Stimulated activated naive CD8-positive, alpha-beta T cell treated with anti-CD3 and anti-CD28 coated beads, Interleukin-15, amount 100 ng/mL, for 72 hours (primary cell): ENCODE results near the gene EVC2.
A peak's percentile ranks its signal among the peaks of the same experiment; 100 is the strongest.

Experiments
- ATAC-seq: fragments of 150-1000 bp; cut with Tn5 transposase; 2 replicates; pipeline ENCODE4 v1.10.0; 2021; ENCODE audit warnings: mild to moderate bottlenecking, moderate library complexity
- DNase-seq, 2 donors: peaks; one replicate each; pipeline ENCODE4 v3.0.0; 2021 to 2022
- H3K27ac Mint-ChIP-seq, 2 donors: one replicate each; pipeline ENCODE4 v1.8.0; 2022; ENCODE audit warnings: mild to moderate bottlenecking in 2 of 2, mixed read lengths in 2 of 2, moderate library complexity in 2 of 2
- H3K27me3 Mint-ChIP-seq: one replicate; pipeline ENCODE4 v1.8.0; 2022; ENCODE audit warnings: mixed read lengths
- H3K4me1 Mint-ChIP-seq: one replicate; pipeline ENCODE4 v1.8.0; 2022; ENCODE audit warnings: mild to moderate bottlenecking, mixed read lengths
- H3K4me3 Mint-ChIP-seq, 2 donors: one replicate each; pipeline ENCODE4 v1.8.0; 2022; ENCODE audit warnings: mild to moderate bottlenecking in 2 of 2, mixed read lengths in 2 of 2, moderate library complexity in 1 of 2
- H3K9me3 Mint-ChIP-seq, 2 donors: one replicate each; pipeline ENCODE4 v1.8.0; 2022; ENCODE audit warnings: mixed read lengths in 2 of 2

EVC2 gene

GRCh38 chr4:5721923-5722322 lies 13.6 kb upstream of the EVC2 start:
- Mint-ChIP-seq H3K4me1 (no peaks in the 10 kb centered on the region), H3K27ac (no peak overlapping the region), H3K4me3 (no peak overlapping the region), H3K27me3 (peaks cover 7% of the 10 kb centered on the region), H3K9me3 (peaks cover 9 to 15% of the 10 kb centered on the region in 2 donors)
- DNase-seq = no peak
- ATAC-seq = no peak

GRCh38 chr4:5720980-5721379 lies 12.6 kb upstream of the EVC2 start:
- Mint-ChIP-seq H3K4me1 (no peaks in the 10 kb centered on the region), H3K27ac (no peak overlapping the region), H3K4me3 (no peak overlapping the region), H3K27me3 (peaks cover 7% of the 10 kb centered on the region), H3K9me3 (peaks cover 15 to 22% of the 10 kb centered on the region in 2 donors)
- ATAC-seq (no peak), DNase-seq (no peak)

DNA sequence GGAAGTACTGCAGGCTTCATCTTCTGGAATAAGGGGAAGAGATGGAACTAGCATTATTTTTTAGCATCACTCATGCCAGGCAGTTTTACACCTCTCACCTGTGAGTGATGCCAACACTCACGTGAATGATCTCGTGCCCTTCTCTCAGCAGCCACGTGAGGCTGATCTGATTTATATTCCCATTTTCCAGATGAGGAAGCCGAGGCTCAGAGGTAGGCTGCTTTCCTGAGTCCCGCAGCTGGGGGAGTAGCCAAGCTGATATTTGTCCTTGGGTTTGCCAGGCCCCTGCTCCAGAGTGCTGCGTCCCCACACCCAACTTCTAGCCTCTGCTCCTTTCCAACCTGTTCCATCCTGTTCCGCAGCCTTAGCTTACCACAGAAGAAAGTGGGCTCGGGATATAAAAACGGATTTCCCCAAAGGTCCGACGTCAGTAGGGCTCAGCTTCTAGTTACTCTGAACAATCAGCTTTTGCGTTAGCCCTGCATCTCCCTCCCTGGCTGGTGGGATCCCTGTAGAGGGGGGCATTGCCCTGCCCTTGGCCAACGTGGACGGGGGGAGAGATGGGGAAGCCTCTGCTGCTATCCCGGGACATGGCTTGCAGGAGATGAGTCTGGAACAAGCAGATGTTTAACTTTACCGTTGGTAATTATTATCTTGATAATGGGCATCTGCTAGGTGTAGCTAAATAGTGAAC lies 11.9 kb upstream of the EVC2 start:
- DNase-seq (no peak), ATAC-seq (no peak)
- no peak overlapping the region for H3K4me3 Mint-ChIP-seq
- no peak overlapping the region for H3K27ac Mint-ChIP-seq
- peaks cover 16 to 25% of the 10 kb centered on the region in 2 donors for H3K9me3 Mint-ChIP-seq
- no peaks in the 10 kb centered on the region for H3K4me1 Mint-ChIP-seq
- H3K27me3 Mint-ChIP-seq = peaks cover 7% of the 10 kb centered on the region

- Mint-ChIP-seq H3K27ac (no peak overlapping the region), H3K4me1 (no peaks in the 10 kb centered on the region), H3K9me3 (peaks cover 23 to 33% of the 10 kb centered on the region in 2 donors), H3K27me3 (peaks cover 7% of the 10 kb centered on the region), H3K4me3 (no peak overlapping the region)
- no peak for ATAC-seq
- no peak for DNase-seq
Measured at GRCh38 chr4:5719350-5720055, 11.1 kb upstream of the EVC2 start.

DNA sequence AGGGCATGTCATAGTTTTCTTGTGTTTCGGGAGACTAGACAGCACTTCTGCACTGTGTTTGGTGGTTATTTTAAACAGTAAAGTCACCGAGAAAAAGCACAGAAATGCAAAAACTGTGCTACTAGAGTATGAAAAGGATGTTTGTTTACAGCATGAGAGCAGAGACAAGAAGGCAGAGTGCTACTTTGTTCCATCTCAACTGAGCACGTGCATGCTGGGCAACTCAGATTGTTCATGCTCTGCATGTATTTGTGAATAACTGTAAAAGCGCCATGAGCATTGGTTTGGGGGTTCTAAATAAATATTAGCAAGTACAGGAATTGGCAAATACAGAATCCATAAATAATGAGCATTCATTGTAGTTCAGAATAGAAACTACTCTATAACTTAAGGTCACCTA lies 10.1 kb upstream of the EVC2 start:
- no peak overlapping the region for H3K27ac Mint-ChIP-seq
- H3K4me1 Mint-ChIP-seq = no peaks in the 10 kb centered on the region
- no peak overlapping the region for H3K4me3 Mint-ChIP-seq
- H3K9me3 Mint-ChIP-seq = peaks cover 31 to 42% of the 10 kb centered on the region in 2 donors
- no peak for DNase-seq
- H3K27me3 Mint-ChIP-seq = peaks cover 14% of the 10 kb centered on the region
- ATAC-seq = no peak

- no peak overlapping the region for H3K4me3 Mint-ChIP-seq
- DNase-seq (no peak), ATAC-seq (no peak)
- H3K27ac Mint-ChIP-seq = no peak overlapping the region
- H3K9me3 Mint-ChIP-seq = peaks cover 31 to 44% of the 10 kb centered on the region in 2 donors
- no peaks in the 10 kb centered on the region for H3K4me1 Mint-ChIP-seq
- H3K27me3 Mint-ChIP-seq = peaks cover 18% of the 10 kb centered on the region
Measured at GRCh38 chr4:5717449-5718158, 9.2 kb upstream of the EVC2 start.

DNA sequence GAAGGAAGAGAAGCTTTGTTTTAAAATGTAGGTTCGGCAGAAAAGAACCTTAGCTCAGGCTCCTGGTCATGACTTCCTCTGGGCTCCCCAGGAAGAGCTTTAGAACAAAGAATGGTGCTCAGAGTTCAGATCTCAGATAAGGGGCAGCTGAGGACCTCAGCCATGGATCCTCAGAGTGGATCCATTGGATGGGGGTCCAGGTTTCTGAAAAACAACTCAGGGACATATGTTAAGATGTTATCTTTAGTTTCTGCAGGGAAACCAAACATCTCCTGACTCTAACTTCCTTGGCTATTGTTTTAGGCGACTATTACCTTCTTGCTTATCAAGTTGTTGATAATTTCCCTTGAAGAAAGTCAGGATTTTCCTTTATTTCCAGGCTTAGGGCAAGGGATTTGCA lies 8.0 kb upstream of the EVC2 start:
- peaks cover 30% of the 10 kb centered on the region for H3K27me3 Mint-ChIP-seq
- ATAC-seq (no peak), DNase-seq (no peak)
- H3K4me3 Mint-ChIP-seq = no peak overlapping the region
- H3K4me1 Mint-ChIP-seq = no peaks in the 10 kb centered on the region
- no peak overlapping the region for H3K27ac Mint-ChIP-seq
- peaks cover 31 to 50% of the 10 kb centered on the region in 2 donors for H3K9me3 Mint-ChIP-seq

- no peak for ATAC-seq
- no peak for DNase-seq
- peaks cover 38% of the 10 kb centered on the region for H3K27me3 Mint-ChIP-seq
- H3K27ac Mint-ChIP-seq = no peak overlapping the region
- peaks cover 6% of the 10 kb centered on the region for H3K4me1 Mint-ChIP-seq
- no peak overlapping the region for H3K4me3 Mint-ChIP-seq
- peaks cover 31 to 50% of the 10 kb centered on the region in 2 donors for H3K9me3 Mint-ChIP-seq
Measured at GRCh38 chr4:5715357-5715756, 7.0 kb upstream of the EVC2 start.

GRCh38 chr4:5713861-5714260 lies 5.5 kb upstream of the EVC2 start:
- no peak overlapping the region for H3K27ac Mint-ChIP-seq
- peaks cover 8% of the 10 kb centered on the region for H3K4me1 Mint-ChIP-seq
- H3K27me3 Mint-ChIP-seq = peaks cover 50% of the 10 kb centered on the region
- ATAC-seq = no peak
- no peak for DNase-seq
- H3K4me3 Mint-ChIP-seq = no peak overlapping the region
- H3K9me3 Mint-ChIP-seq = peaks cover 31 to 50% of the 10 kb centered on the region in 2 donors

- Mint-ChIP-seq H3K9me3 (peaks cover 31 to 49% of the 10 kb centered on the region in 2 donors), H3K27me3 (peaks cover 55% of the 10 kb centered on the region), H3K4me3 (no peak overlapping the region), H3K4me1 (peaks cover 8% of the 10 kb centered on the region), H3K27ac (no peak overlapping the region)
- DNase-seq (no peak), ATAC-seq (no peak)
Measured at GRCh38 chr4:5712931-5713330, 4.6 kb upstream of the EVC2 start.

DNA sequence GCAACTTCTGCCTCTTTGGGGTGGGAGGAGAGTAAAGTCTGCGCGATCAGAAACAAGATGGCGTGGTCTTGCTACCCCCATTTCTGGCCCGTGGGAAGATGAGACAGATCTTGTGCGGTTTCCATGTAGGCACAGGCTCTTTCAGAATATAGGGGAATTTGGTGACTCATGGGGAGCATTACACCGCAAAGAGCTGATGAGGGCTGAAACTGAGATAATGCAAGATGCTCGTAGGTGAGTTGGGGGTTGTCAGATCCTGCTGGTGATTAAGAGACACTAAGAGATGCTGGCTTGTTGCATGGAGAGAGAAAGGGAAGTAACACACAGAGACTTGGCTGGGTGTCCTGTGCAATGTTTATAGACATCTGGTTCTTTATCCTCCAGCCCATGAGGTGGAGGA lies 4.2 kb upstream of the EVC2 start:
- DNase-seq (peak in 1 of 2 donors; percentile 25), ATAC-seq (peak; percentile 64)
- Mint-ChIP-seq H3K4me1 (peaks cover 10% of the 10 kb centered on the region), H3K27ac (no peak overlapping the region), H3K9me3 (peaks cover 28 to 45% of the 10 kb centered on the region in 2 donors), H3K27me3 (peaks cover 59% of the 10 kb centered on the region), H3K4me3 (no peak overlapping the region)

DNA sequence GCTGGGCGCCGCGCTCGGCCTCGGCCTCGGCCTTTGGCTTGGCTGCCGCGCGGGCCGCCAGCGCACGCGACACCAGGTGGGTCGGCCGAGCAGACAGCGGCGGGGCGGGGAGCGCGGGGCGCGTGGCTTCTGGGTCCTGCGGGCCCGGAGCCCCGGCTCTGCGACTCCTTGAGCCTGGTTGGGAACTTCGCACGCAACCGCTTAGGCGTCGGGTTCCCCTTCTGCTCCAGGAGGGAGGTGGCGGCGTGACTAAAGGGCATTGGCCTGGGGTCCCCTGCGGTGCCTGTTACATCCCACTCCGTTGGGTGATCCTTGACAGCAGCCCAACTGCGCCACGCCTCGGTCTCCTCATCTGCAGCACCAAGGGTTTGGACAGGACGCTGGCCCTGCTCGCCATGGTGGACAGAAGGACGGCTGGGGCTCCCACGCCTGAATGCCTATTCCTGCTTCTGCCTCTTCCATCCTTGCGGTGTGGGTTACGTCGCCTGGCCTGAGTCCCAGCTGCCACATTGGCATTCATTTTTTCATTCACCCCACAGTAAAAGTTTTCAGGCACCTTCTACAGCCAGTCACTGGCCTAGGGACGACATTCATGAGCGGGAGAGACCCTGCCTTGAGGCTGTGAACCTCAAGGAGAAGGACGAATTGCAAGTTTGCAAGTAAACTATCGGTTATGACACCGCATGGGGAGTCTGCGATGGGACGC lies 3.3 kb upstream of the EVC2 start:
- no peak for ATAC-seq
- Mint-ChIP-seq H3K27ac (no peak overlapping the region), H3K4me3 (peak overlapping the region in 1 of 2 donors; percentile 31), H3K4me1 (peaks cover 17% of the 10 kb centered on the region), H3K9me3 (peaks cover 20 to 36% of the 10 kb centered on the region in 2 donors), H3K27me3 (peaks cover 68% of the 10 kb centered on the region)
- no peak for DNase-seq

DNA sequence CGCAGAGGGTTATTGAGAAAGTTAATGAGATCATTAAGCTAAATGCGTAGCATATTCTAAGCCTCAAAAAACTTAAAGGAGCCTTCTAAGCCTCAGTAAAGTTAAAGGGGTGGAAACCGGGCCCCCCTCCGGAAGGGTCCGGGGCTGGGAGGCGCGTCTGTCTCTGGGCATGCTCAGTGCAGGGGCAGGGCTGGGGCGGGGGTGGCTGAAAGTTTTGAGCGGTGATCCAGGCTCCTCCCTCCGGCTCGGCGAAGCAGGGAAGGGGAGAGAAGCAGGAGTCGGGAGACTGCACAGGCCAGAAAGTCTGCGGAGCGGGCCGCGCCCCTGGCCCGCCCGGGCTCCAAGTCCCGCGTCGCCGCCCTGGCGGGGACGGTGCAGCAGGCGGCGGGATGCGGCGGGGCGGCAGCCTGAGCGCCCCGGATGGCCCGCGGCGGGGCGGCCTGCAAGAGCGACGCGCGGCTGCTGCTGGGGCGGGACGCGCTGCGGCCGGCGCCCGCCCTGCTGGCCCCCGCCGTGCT lies 2.7 kb upstream of the EVC2 start, which contains the start of gene EVC:
TSS of gene EVC (plus strand) at position 241 of the 518 bp plus-strand sequence. CDS start at position 421, 180 bp downstream.
- H3K4me3 Mint-ChIP-seq = peak within 1 kb of the TSS; percentile 60 to 72
- ATAC-seq (peak; percentile 42), DNase-seq (no peak)
- H3K4me1 Mint-ChIP-seq = peaks cover 17% of the 10 kb centered on the region
- peaks cover 71% of the 10 kb centered on the region for H3K27me3 Mint-ChIP-seq
- H3K27ac Mint-ChIP-seq = no peak within 1 kb of the TSS
- H3K9me3 Mint-ChIP-seq = peaks cover 16 to 30% of the 10 kb centered on the region in 2 donors

DNA sequence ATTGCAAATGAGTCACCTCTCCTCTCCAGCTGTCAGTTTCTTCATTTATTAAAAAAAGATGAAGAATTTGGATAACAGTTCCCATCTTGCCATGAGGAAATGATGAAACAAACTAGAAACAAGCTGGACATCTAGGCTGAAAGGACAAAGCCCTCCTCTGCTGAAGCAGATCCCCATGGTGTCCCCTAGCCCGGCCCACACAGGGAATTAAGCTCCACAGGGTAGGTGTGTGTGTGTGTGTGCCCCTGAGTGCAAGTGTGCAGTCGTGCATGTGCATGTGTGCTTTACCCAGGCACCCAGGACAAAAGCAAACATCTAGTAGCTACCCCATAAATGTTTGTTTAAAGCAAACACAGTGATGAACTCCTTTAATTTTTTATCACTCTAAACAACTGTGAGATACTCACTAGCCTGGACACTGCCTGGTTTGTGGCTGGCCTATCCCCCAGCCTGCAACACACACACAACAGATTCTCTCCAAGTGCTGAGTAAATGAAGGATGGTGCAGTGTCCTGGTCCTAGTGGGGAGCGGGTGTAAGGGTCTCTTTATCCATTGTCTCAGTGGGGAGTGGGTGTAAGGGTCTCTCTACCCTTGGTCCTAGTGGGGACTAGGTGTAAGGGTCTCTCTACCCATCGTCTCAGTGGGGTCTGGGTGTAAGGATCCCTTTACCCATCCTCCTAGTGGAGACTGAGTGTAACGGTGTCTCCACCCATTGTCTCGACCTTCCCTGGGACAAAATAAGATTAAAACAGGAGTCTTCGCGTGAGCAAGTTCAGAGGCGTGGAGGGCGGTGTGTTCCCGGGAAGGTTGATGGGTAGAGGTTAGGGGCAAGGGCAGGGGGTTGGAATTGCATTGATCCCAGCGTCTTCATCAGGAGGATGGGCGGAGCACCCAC lies 2.0 kb upstream of the EVC2 start:
- Mint-ChIP-seq H3K9me3 (peaks cover 15 to 25% of the 10 kb centered on the region in 2 donors), H3K27ac (no peak overlapping the region), H3K4me3 (peak overlapping the region; percentile 60 to 72), H3K4me1 (peaks cover 17% of the 10 kb centered on the region), H3K27me3 (peaks cover 71% of the 10 kb centered on the region)
- DNase-seq (no peak), ATAC-seq (no peak)
